OCI-LY7 (cell line): ENCODE measurements around the gene CIB4. TPM values are rescaled to one million over a fixed set of nuclear protein-coding genes. Genes with fewer than 3 reads are reported as not detected.
A peak's percentile ranks its signal among the peaks of the same experiment; 100 is the strongest.

Experiments used
- BruUV-seq: library from RNA; stranded (reverse); fragments of 400-500 nt; replicated peaks from 2 replicates; lab custom pipeline; 2021; lab: Mats Ljungman, UMichigan
- CTCF ChIA-PET: fragments of 300-600 bp; sonication (Branson Sonifier 250); formaldehyde crosslinking; loops from one replicate; lab custom pipeline; 2022; ENCODE audit warnings: antibody characterized with exemption; ENCODE audit not compliant: unreplicated experiment; lab: Charles Lee
- POLR2A ChIA-PET: fragments of 300-600 bp; sonication (Branson Sonifier 250); formaldehyde crosslinking; loops from one replicate; lab custom pipeline; 2022; ENCODE audit warnings: antibody characterized with exemption; lab: Charles Lee
- DNase-seq: peaks from one replicate; pipeline ENCODE4 v3.0.0-alpha.2; 2015; ENCODE audit warnings: low spot score
- H2AFZ ChIP-seq: fragments of 200-600 bp; sonication (generic), shearing (Covaris generic); 2 replicates; pipeline ENCODE4 v1.6.1; 2014; ENCODE audit warnings: mild to moderate bottlenecking, antibody characterized with exemption, low read length, moderate library complexity
- H3K27ac ChIP-seq: fragments of 200-600 bp; sonication (generic); 2 replicates; pipeline ENCODE4 v1.5.1; 2014; ENCODE audit warnings: mixed run types, low read depth, mild to moderate bottlenecking, moderate library complexity, low read length, inconsistent platforms; ENCODE audit not compliant: poor library complexity, severe bottlenecking
- H3K36me3 ChIP-seq: fragments of 200-600 bp; sonication (generic); 2 replicates; pipeline ENCODE4 v1.6.1; 2014; ENCODE audit warnings: mild to moderate bottlenecking, antibody characterized with exemption, low read length, moderate library complexity, mixed read lengths; ENCODE audit not compliant: insufficient read depth
- H3K4me1 ChIP-seq: fragments of 200-600 bp; sonication (generic); 2 replicates; pipeline ENCODE4 v1.5.1; 2014; ENCODE audit warnings: mild to moderate bottlenecking, low read length; ENCODE audit not compliant: insufficient read depth, poor library complexity, severe bottlenecking
- H3K4me2 ChIP-seq: fragments of 200-600 bp; sonication (generic); 2 replicates; pipeline ENCODE4 v1.6.1; 2014; ENCODE audit warnings: mild to moderate bottlenecking, low read length
- H3K4me3 ChIP-seq: fragments of 200-600 bp; sonication (generic); 2 replicates; pipeline ENCODE4 v1.5.1; 2014; ENCODE audit warnings: mild to moderate bottlenecking, low read depth, low read length; ENCODE audit not compliant: poor library complexity, severe bottlenecking
- H3K79me2 ChIP-seq: fragments of 200-600 bp; sonication (generic); 2 replicates; pipeline ENCODE4 v1.6.1; 2016; ENCODE audit warnings: low read depth, mild to moderate bottlenecking, low read length, moderate library complexity, mixed read lengths; ENCODE audit not compliant: insufficient read depth
- H3K9me2 ChIP-seq: fragments of 200-600 bp; sonication (generic); 2 replicates; pipeline ENCODE4 v1.6.1; 2016; ENCODE audit warnings: mild to moderate bottlenecking, low read length, mixed read lengths; ENCODE audit not compliant: insufficient read depth
- H3K9me3 ChIP-seq: fragments of 200-600 bp; sonication (generic); 2 replicates; pipeline ENCODE4 v1.6.1; 2014; ENCODE audit warnings: mild to moderate bottlenecking, mixed run types, low read length, mixed read lengths
- H4K20me1 ChIP-seq: fragments of 200-600 bp; sonication (generic); 2 replicates; pipeline ENCODE4 v1.6.1; 2014; ENCODE audit warnings: mild to moderate bottlenecking, antibody characterized with exemption, low read length, moderate library complexity, mixed read lengths; ENCODE audit not compliant: insufficient read depth
- CTCF ChIP-seq: fragments of 200-600 bp; sonication (generic); conservative IDR thresholded peaks from 2 replicates; pipeline ENCODE4 v1.5.1; 2014; ENCODE audit warnings: mild to moderate bottlenecking, antibody characterized with exemption, low read length, moderate library complexity, mixed read lengths
- EZH2phosphoT487 ChIP-seq: fragments of 200-600 bp; sonication (generic); IDR thresholded peaks from 2 replicates; pipeline ENCODE4 v1.6.1; 2018; ENCODE audit warnings: low read depth, borderline replicate concordance, mild to moderate bottlenecking, mixed run types, antibody characterized with exemption, low read length, moderate library complexity, mixed read lengths
- intact Hi-C: fragments of 100-400 bp; cut with micrococcal nuclease; formaldehyde crosslinking; loops from one replicate; pipeline ENCODE4 v1.10.0; 2022; ENCODE audit not compliant: unreplicated experiment
- total RNA-seq, 2 experiments: library from RNA; depleted of rRNA in 1 of 2; stranded (reverse); fragments of >200 nt in 1 of 2; shearing (Covaris generic) in 1 of 2; gene quantifications; 2 replicates each; pipeline ENCODE4 v1.2.3, GENCODE V29; 2014 to 2022

Gene CIB4
- total RNA-seq, 2 experiments from 2014 or later = not detected

- H3K4me1 ChIP-seq = peaks cover 7% of the 10 kb centered on the region
- no TSS peak for BruUV-seq
- no peaks in the 10 kb centered on the region for H4K20me1 ChIP-seq
- H3K27ac ChIP-seq = no peak overlapping the region
- CTCF ChIA-PET = no interaction called here
- no peak overlapping the region for H3K4me3 ChIP-seq
- H3K9me2 ChIP-seq = no peaks in the 10 kb centered on the region
- no peak overlapping the region for H3K4me2 ChIP-seq
- no peaks in the 10 kb centered on the region for H3K9me3 ChIP-seq
- POLR2A ChIA-PET = no interaction called here
- H2AFZ ChIP-seq = no peak overlapping the region
- H3K79me2 ChIP-seq = no peaks in the 10 kb centered on the region
- intact Hi-C loops = no loop called here
- H3K36me3 ChIP-seq = no peaks in the 10 kb centered on the region
- no peak for DNase-seq
- TF ChIP-seq EZH2phosphoT487 (no peak), CTCF (no peak)
These were observed 30.4 kb downstream of the CIB4 start for GRCh38 chr2:26610504-26611335.

- Histone ChIP-seq H3K4me1 (peaks cover 7% of the 10 kb centered on the region), H2AFZ (peak overlapping the region; percentile 37; the same call in 1 of the 2 replicates), H4K20me1 (no peaks in the 10 kb centered on the region), H3K4me3 (no peak overlapping the region), H3K4me2 (peak overlapping the region; percentile 9; the same call in 1 of the 2 replicates), H3K9me2 (no peaks in the 10 kb centered on the region), H3K27ac (no peak overlapping the region), H3K36me3 (no peaks in the 10 kb centered on the region), H3K9me3 (0 out of 2 replicates have a peak, but pooled peaks cover under 1% of the 10 kb centered on the region), H3K79me2 (no peaks in the 10 kb centered on the region)
- POLR2A ChIA-PET = no interaction called here
- CTCF ChIA-PET = no interaction called here
- BruUV-seq = no TSS peak
- intact Hi-C loops = no loop called here
- TF ChIP-seq CTCF (no peak), EZH2phosphoT487 (no peak)
- DNase-seq = peak; percentile 33
These were observed 31.3 kb downstream of the CIB4 start for GRCh38 chr2:26609839-26610277.

GRCh38 chr2:26609205-26609631 lies 31.9 kb downstream of the CIB4 start:
- intact Hi-C loops = no loop called here
- Histone ChIP-seq H3K9me3 (peaks cover 6% of the 10 kb centered on the region; the same call in 1 of the 2 replicates), H3K36me3 (no peaks in the 10 kb centered on the region), H3K4me3 (no peak overlapping the region), H2AFZ (no peak overlapping the region), H3K4me2 (no peak overlapping the region), H4K20me1 (no peaks in the 10 kb centered on the region), H3K27ac (no peak overlapping the region), H3K4me1 (peaks cover 7% of the 10 kb centered on the region), H3K79me2 (no peaks in the 10 kb centered on the region), H3K9me2 (no peaks in the 10 kb centered on the region)
- no TSS peak for BruUV-seq
- ChIA-PET POLR2A (no interaction called here), CTCF (interaction anchor here (0.6 kb wide), 1 partner anchor 323 kb away, joined by 3 read pairs; no protein-coding TSS in a partner anchor)
- no peak for DNase-seq
- TF ChIP-seq CTCF (no peak), EZH2phosphoT487 (no peak)
